Measurements from ENCODE around the gene MEP1A.
"Not testable (repeated sequence)": the region's sequence is repeated elsewhere in the genome, so short reads cannot be mapped to it uniquely, and the experiment has no call there.

The MEP1A gene

GRCh38 chr6:46838033-46838432 is 44.8 kb downstream of the MEP1A start:
- no peak for DNase-seq

- DNase-seq: not testable (repeated sequence)
Measured at GRCh38 chr6:46842252-46842846, 49.2 kb downstream of the MEP1A start.

DNA sequence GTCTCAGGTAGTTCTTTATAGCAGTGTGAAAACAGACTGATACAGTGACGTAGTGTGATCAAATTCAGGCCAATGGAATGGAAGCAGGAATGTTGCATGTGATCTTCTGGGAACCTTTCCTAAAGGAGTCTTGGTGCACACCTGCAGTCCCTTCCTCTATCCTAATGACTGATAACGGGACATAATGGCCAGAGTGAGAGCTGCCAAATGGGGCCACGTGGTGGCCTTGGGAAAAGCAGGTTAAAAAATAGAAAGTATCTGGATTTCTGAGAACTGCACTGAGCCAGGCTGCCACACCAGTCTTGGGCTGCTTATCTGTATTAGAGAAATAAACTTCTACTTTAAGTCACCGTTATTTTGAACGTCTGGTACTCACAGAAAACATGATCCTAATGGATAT is 51.9 kb downstream of the MEP1A start:
- DNase-seq: no peak

DNA sequence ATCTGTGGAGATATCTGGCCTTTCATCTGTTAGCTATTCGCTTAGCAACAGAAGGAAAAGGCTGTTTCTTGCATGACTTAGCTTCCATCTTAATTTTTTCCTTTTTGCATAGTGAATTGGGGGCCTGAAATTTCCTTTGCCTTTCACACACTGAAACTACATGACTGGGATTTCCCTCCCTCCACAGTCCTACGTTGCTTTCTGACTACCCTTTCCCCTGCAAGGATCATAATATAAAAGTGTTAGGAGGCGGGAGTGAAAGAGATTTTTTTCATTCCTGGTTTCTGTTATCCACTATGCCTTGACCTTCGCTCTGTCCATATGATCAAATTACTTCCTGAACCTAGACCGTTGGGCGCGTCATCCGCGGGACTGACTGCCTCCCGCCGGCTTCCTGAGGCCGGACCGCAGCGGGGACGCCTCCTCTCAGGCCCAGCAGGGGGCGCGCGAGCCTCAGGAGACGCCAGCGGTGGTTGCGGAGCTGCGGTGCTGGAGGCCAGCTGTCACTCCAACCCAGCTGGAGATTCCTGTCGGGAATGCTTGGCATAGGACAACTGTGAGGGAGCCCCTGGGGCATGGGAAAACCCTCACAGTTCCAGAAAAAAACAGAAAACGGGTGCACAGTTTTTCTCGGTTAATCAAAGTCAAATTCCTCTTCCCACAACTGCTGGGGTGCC is 55.6 kb downstream of the MEP1A start:
- DNase-seq: peak; percentile 79

DNA sequence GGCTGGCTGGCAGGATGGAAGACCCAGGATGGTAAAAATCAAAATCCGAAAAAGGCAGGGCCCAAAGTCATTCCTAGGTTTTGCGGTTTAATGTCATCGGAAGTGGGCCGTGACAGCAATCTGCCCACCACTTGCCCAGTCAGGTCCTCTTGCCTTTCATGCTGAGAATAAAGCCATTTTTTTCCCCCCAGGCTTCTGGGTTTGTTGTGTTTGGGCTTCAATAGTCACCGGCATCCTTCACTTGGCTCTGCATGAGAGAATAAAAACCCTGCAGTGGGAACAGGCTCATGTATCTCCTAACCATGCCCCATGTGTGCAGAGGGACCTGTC is 56.1 kb downstream of the MEP1A start:
- DNase-seq: no peak

- no peak for DNase-seq
Measured at GRCh38 chr6:46850792-46851191, 57.6 kb downstream of the MEP1A start.

DNA sequence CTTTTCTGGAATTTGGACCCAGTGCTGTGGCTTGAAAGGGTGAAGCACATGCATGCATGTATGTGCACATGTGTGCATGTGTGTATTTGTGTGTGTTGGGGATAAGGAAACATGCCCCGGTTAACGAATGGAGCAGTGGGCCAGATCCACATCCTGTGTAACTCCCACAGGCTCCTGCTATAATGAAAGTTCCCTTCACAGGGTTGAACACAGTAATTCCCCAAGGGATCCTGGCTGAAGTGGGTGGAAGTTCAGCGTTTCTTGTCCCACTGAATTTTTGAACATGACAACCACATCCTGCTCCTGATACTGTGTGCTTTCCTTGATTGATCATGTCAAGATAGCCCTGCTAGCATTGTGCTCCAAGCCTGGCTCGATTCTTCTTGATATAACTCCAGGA is 58.4 kb downstream of the MEP1A start:
- DNase-seq: not testable (repeated sequence)

DNA sequence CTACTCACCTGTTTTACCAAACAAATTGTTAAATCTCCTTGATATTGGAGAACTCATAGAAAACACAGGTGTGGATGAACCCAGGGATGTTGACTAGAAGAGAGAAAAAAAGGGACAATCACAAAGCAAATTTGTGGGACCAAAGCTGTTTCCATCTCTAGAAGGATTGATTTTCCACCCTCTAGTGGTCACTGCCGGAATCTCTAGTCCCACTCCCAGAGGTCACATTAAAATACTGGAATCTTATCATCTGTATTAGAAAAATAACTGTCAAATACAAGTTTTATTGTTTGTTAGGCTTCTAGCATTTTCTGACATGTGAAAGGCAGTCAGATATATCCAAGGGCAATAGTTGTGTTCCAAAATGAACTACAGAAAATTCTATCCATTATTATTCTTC is 62.8 kb downstream of the MEP1A start:
- peak; percentile 1 for DNase-seq

DNA sequence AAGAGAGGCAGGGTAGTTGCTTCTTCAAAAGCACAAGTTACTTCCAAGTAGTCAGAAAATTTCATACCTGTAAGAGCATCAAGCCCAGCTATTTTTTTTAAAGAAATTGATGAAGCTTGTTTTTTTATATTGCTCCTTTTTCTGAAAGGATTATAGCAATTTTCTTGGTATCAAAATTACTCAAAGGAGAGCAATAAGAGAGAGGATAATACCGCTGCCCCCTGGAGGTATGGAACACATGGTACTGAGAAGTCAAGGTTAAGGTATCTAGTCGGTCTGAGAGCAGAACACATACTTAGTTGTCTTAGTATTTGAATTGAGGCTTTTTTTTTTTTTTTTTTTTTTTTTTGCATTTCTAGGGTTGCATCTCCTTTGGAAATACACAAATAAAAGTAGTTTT is 69.2 kb downstream of the MEP1A start:
- no peak for DNase-seq

DNA sequence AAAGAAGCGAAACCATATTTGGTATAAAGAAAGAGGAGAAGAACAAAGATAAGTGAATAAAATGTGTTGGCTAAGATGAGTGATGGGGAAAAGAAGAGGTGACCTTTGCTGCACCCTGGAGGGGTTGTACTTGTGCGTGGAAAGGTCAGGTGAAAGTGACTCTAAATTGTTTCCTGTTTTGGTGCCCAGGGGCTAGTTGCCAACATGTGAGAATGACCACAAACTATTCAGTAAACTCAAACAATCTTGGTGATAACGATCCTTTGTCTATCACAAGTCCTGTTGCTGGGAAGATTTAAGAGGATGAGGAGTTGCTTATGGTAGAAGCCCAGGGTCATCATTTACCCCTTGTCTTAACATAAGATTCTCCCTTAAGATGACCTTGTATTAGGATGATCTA is 70.6 kb downstream of the MEP1A start:
- DNase-seq: no peak

- DNase-seq: no peak
Measured at GRCh38 chr6:46865221-46865620, 72.0 kb downstream of the MEP1A start.

DNA sequence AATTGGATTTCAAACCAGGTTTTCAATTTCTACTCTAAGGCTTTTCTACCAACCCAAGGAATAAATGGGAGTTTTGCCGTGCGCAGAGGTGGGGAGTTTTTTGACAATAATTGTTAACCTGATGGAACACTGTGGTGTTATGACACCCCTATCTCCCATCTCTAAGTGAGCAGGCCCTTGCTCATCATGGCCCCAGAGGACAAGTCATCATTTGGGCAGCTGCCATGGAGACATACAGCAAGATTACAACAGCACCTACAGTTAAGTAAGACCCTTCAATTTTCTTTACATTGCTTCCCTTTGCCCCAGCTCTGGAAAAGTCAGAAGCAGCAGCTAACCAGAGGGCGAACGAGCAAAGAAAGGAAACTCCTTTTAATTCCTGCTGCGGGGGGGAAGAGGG is 74.2 kb downstream of the MEP1A start:
- no peak for DNase-seq

- peak; percentile 72 for DNase-seq
Measured at GRCh38 chr6:46876126-46876525, 82.9 kb downstream of the MEP1A start.

- DNase-seq: no peak
Measured at GRCh38 chr6:46879003-46879402, 85.8 kb downstream of the MEP1A start.

GRCh38 chr6:46882645-46883044 is 89.5 kb downstream of the MEP1A start:
- peak; percentile 91 for DNase-seq

DNA sequence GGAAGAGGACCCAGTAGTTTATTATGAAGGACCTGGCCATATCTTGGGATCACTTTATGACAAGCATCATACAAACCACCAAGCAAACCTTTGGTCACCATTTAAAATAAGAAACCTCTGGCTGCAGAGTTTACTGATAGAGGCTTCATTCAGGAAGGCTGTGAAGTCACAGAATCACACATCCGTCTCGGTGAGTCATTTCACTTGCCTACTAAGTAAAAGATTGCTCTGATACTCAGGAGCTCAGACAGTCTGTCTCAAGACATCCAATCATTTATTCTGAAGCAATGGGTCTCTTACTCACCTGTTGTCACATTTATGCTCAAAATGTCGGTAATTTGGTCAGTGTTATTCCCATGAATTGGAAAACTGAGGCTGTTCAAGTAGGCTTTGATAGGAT is 94.8 kb downstream of the MEP1A start:
- DNase-seq: no peak

DNA sequence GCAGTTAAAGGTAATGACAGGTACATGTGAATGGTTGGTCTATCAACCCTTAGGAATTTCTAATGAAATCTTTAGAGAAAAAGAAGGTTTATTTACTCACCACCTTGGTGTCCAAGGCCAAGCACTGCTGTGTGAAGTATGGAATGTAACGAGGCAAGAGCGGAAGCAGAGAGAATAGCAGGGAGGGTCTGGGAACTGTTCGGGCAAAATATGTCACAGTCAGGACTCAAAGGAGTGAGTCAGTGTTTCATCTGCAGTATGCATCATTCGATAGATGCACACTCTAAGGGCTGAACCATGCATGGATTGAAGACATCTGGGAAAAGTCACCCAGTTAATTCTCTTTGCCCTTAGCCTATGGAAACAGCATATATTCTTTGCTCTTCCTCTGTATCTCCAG is 95.4 kb downstream of the MEP1A start:
- no peak for DNase-seq

All from NCI-H345 (cell line).